IMR-90 (cell line): ENCODE measurements around the gene CCN5.

Experiments
- BHLHE40 ChIP-seq: fragments of 150-350 bp; IDR thresholded peaks from 2 replicates; pipeline ENCODE4 v1.6.1; 2016; ENCODE audit warnings: mild to moderate bottlenecking, low read depth, low read length
- MAFK ChIP-seq: IDR thresholded peaks from 2 replicates; pipeline ENCODE4 v1.6.1; 2012; ENCODE audit warnings: low read depth, low read length, improper control_type of control experiment
- NFE2L2 ChIP-seq: fragments of 150-350 bp; IDR thresholded peaks from 2 replicates; pipeline ENCODE4 v1.6.1; 2016; ENCODE audit warnings: low read depth, mild to moderate bottlenecking, low read length
- POLR2A ChIP-seq: IDR thresholded peaks from 2 replicates; pipeline ENCODE4 v1.6.1; 2012; ENCODE audit warnings: mild to moderate bottlenecking, low read depth, low read length
- RAD21 ChIP-seq: IDR thresholded peaks from 2 replicates; pipeline ENCODE4 v1.6.1; 2012; ENCODE audit warnings: low read length, improper control_type of control experiment
- RFX5 ChIP-seq: IDR thresholded peaks from 2 replicates; pipeline ENCODE4 v1.8.0; 2012; ENCODE audit warnings: low read depth, mild to moderate bottlenecking, low read length, moderate library complexity
- SMC3 ChIP-seq: fragments of 150-350 bp; IDR thresholded peaks from 2 replicates; pipeline ENCODE4 v1.6.1; 2016; ENCODE audit warnings: low read depth, mild to moderate bottlenecking, antibody characterized with exemption, low read length, moderate library complexity
- TF ChIP-seq, protein P1 (sequence below): conservative IDR thresholded peaks from 2 replicates; pipeline ENCODE4 v1.5.1; 2012; ENCODE audit warnings: mild to moderate bottlenecking, low read depth, low read length, improper control_type of control experiment
- TF ChIP-seq, protein P2 (sequence below): fragments of 150-350 bp; IDR thresholded peaks from 2 replicates; pipeline ENCODE4 v1.6.1; 2016; ENCODE audit warnings: low read depth, mild to moderate bottlenecking, low read length, moderate library complexity, borderline replicate concordance

DNA sequence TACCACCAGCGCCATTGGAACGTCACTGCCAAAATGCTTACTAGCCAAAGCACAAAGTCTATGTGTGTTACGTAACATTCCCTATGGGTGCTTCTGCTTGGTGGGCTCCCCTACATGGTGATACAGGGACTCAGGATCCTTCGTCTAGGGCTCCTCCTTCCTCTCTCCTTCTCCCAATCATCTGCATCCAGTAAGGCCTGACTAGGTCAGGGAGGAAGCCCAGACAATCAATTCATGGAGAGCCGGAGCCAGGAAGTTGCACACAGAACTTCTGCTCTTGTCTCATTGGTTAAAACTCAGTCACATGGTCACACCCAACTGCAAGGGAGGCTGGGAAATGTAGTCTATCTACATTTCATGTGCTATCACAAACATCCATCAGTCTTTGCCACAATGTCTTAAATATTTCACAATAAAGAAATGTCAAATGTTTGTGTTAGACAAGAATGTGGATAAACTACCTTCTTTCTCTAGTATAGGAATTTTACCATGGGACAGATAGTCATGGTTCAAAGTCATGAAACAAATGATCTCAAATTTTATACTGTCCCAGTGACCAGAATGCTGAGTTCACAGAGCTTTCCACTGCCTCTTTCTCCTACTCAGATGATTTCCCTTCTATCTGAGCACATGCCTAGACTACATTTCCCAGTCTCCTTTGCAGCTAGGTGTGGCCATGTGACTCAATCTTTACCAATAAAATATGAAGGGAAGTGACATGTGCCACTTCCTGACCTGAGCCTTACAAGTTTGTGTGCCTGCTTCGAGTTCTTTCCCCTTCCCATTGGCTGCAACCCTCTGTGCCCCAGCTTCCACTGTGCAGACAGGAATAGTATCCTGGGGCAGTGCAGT lies 21.2 kb downstream of the CCN5 start:
- TF ChIP-seq, protein P1, sequence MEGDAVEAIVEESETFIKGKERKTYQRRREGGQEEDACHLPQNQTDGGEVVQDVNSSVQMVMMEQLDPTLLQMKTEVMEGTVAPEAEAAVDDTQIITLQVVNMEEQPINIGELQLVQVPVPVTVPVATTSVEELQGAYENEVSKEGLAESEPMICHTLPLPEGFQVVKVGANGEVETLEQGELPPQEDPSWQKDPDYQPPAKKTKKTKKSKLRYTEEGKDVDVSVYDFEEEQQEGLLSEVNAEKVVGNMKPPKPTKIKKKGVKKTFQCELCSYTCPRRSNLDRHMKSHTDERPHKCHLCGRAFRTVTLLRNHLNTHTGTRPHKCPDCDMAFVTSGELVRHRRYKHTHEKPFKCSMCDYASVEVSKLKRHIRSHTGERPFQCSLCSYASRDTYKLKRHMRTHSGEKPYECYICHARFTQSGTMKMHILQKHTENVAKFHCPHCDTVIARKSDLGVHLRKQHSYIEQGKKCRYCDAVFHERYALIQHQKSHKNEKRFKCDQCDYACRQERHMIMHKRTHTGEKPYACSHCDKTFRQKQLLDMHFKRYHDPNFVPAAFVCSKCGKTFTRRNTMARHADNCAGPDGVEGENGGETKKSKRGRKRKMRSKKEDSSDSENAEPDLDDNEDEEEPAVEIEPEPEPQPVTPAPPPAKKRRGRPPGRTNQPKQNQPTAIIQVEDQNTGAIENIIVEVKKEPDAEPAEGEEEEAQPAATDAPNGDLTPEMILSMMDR, result no peak
- no peak for TF ChIP-seq BHLHE40
- no peak for TF ChIP-seq NFE2L2
- TF ChIP-seq RAD21, result no peak
- no peak for TF ChIP-seq POLR2A
- TF ChIP-seq, protein P2, sequence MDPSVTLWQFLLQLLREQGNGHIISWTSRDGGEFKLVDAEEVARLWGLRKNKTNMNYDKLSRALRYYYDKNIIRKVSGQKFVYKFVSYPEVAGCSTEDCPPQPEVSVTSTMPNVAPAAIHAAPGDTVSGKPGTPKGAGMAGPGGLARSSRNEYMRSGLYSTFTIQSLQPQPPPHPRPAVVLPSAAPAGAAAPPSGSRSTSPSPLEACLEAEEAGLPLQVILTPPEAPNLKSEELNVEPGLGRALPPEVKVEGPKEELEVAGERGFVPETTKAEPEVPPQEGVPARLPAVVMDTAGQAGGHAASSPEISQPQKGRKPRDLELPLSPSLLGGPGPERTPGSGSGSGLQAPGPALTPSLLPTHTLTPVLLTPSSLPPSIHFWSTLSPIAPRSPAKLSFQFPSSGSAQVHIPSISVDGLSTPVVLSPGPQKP, result no peak
- TF ChIP-seq MAFK, result no peak
- no peak for TF ChIP-seq SMC3
- TF ChIP-seq RFX5, result no peak
